Parathyroid adenoma (tissue), 2 donors: ENCODE measurements around the gene ZCCHC7.

Source experiments
- H2AFZ ChIP-seq: fragments of 300-600 bp; sonication (generic); one replicate; pipeline ENCODE4 v1.7.0; 2017; ENCODE audit warnings: antibody characterized with exemption, mild to moderate bottlenecking
- H3K27ac ChIP-seq: fragments of 300-600 bp; sonication (generic); one replicate; pipeline ENCODE4 v1.7.0; 2017
- H3K27me3 ChIP-seq: fragments of 300-600 bp; sonication (generic); one replicate; pipeline ENCODE4 v1.7.0; 2017; ENCODE audit warnings: low read length; ENCODE audit not compliant: control insufficient read depth, insufficient read depth
- H3K36me3 ChIP-seq: fragments of 300-600 bp; sonication (generic); one replicate; pipeline ENCODE4 v1.7.0; 2017; ENCODE audit warnings: low read length; ENCODE audit not compliant: control insufficient read depth, insufficient read depth
- H3K4me1 ChIP-seq: fragments of 300-600 bp; sonication (generic); one replicate; pipeline ENCODE4 v1.7.0; 2017; ENCODE audit warnings: control low read depth
- H3K4me2 ChIP-seq: fragments of 300-600 bp; sonication (generic); one replicate; pipeline ENCODE4 v1.7.0; 2017; ENCODE audit warnings: low read length
- H3K4me3 ChIP-seq: fragments of 300-600 bp; sonication (generic); one replicate; pipeline ENCODE4 v1.7.0; 2017; ENCODE audit warnings: low read depth, low read length
- H3K79me2 ChIP-seq: fragments of 300-600 bp; sonication (generic); one replicate; pipeline ENCODE4 v1.7.0; 2017; ENCODE audit warnings: control low read depth
- H3K9ac ChIP-seq: fragments of 300-600 bp; sonication (generic); one replicate; pipeline ENCODE4 v1.7.0; 2017; ENCODE audit warnings: mild to moderate bottlenecking
- H3K9me3 ChIP-seq: fragments of 300-600 bp; sonication (generic); one replicate; pipeline ENCODE4 v1.7.0; 2017; ENCODE audit warnings: low read length; ENCODE audit not compliant: control insufficient read depth
- TF ChIP-seq, protein P1 (sequence below): fragments of 300-600 bp; sonication (generic); IDR thresholded peaks from one replicate; pipeline ENCODE4 v1.7.0; 2017; ENCODE audit warnings: antibody characterized with exemption, mild to moderate bottlenecking
- donor health status: primary hyperparathyroidism.

Gene ZCCHC7

DNA sequence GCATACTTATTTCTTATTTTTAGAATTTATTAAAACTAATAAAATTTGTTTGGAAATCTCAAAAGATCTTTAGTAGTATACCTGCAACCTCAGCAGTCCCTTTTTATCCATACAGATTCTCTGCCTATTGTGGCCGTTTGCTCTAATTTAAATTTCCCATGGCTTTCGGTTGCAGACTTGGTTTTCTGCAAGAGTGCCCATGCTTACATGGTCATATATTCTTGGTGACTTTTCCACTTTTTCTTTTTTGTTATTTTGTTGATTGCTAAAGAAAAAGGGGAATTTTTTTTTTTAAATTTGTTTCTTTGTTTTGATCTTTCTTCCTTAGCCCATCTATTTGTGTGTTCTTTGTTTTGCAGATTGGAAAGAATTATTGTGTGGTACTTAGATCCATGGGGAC is 20.6 kb downstream of the ZCCHC7 start:
- TF ChIP-seq, protein P1, sequence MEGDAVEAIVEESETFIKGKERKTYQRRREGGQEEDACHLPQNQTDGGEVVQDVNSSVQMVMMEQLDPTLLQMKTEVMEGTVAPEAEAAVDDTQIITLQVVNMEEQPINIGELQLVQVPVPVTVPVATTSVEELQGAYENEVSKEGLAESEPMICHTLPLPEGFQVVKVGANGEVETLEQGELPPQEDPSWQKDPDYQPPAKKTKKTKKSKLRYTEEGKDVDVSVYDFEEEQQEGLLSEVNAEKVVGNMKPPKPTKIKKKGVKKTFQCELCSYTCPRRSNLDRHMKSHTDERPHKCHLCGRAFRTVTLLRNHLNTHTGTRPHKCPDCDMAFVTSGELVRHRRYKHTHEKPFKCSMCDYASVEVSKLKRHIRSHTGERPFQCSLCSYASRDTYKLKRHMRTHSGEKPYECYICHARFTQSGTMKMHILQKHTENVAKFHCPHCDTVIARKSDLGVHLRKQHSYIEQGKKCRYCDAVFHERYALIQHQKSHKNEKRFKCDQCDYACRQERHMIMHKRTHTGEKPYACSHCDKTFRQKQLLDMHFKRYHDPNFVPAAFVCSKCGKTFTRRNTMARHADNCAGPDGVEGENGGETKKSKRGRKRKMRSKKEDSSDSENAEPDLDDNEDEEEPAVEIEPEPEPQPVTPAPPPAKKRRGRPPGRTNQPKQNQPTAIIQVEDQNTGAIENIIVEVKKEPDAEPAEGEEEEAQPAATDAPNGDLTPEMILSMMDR = no peak
- no peaks in the 10 kb centered on the region for H3K36me3 ChIP-seq
- no peaks in the 10 kb centered on the region for H3K4me1 ChIP-seq

GRCh38 chr9:37144762-37145161 is 24.4 kb downstream of the ZCCHC7 start:
- TF ChIP-seq, protein P1 = no peak
- Histone ChIP-seq H3K36me3 (no peaks in the 10 kb centered on the region), H3K4me2 (no peak overlapping the region), H3K79me2 (no peaks in the 10 kb centered on the region), H3K4me3 (no peak overlapping the region), H3K4me1 (no peaks in the 10 kb centered on the region), H3K9ac (no peak overlapping the region), H3K27ac (no peak overlapping the region), H3K9me3 (no peaks in the 10 kb centered on the region), H2AFZ (no peak overlapping the region), H3K27me3 (no peaks in the 10 kb centered on the region)

More for the DNA sequence above, 20.6 kb downstream of the ZCCHC7 start:
- H3K4me2 ChIP-seq = no peak overlapping the region
- H3K4me3 ChIP-seq = no peak overlapping the region
- H3K9me3 ChIP-seq = no peaks in the 10 kb centered on the region
- H3K27me3 ChIP-seq = no peaks in the 10 kb centered on the region
- H3K9ac ChIP-seq = no peak overlapping the region
- H2AFZ ChIP-seq = no peak overlapping the region
- H3K27ac ChIP-seq = no peak overlapping the region
- no peaks in the 10 kb centered on the region for H3K79me2 ChIP-seq

DNA sequence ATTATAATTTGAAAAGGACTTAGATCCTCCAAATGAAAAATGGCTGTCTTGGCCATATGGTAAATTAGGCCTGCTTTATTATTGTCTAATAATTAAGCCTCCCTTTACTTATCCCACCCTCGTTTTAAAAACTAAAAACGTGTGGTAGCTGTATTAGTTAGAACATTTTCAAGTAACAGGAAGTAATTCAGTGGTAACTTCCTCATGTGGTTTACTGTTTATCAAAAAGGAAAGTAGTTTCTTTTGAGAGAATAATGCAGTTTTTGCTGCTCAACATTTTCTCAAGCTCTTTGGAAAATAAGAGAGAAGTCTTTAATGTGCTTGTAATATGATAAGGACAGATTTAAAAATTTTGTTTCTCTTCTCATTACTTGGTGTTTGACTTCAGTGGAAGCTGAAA is 26.0 kb downstream of the ZCCHC7 start:
- no peak overlapping the region for H3K4me3 ChIP-seq

GRCh38 chr9:37148181-37148580 is 27.8 kb downstream of the ZCCHC7 start:
- no peak overlapping the region for H3K4me3 ChIP-seq
- no peaks in the 10 kb centered on the region for H3K27me3 ChIP-seq
- no peaks in the 10 kb centered on the region for H3K4me1 ChIP-seq
- TF ChIP-seq, protein P1 = no peak
- H2AFZ ChIP-seq = no peak overlapping the region
- no peaks in the 10 kb centered on the region for H3K79me2 ChIP-seq
- H3K4me2 ChIP-seq = no peak overlapping the region
- H3K9ac ChIP-seq = no peak overlapping the region
- no peaks in the 10 kb centered on the region for H3K36me3 ChIP-seq
- no peak overlapping the region for H3K27ac ChIP-seq
- H3K9me3 ChIP-seq = no peaks in the 10 kb centered on the region

More for the DNA sequence above, 26.0 kb downstream of the ZCCHC7 start:
- H3K4me1 ChIP-seq = no peaks in the 10 kb centered on the region
- TF ChIP-seq, protein P1 = no peak
- no peak overlapping the region for H3K4me2 ChIP-seq
- no peaks in the 10 kb centered on the region for H3K79me2 ChIP-seq
- H3K27me3 ChIP-seq = no peaks in the 10 kb centered on the region
- H3K36me3 ChIP-seq = no peaks in the 10 kb centered on the region
- H3K9me3 ChIP-seq = no peaks in the 10 kb centered on the region
- no peak overlapping the region for H3K27ac ChIP-seq
- no peak overlapping the region for H3K9ac ChIP-seq
- no peak overlapping the region for H2AFZ ChIP-seq

DNA sequence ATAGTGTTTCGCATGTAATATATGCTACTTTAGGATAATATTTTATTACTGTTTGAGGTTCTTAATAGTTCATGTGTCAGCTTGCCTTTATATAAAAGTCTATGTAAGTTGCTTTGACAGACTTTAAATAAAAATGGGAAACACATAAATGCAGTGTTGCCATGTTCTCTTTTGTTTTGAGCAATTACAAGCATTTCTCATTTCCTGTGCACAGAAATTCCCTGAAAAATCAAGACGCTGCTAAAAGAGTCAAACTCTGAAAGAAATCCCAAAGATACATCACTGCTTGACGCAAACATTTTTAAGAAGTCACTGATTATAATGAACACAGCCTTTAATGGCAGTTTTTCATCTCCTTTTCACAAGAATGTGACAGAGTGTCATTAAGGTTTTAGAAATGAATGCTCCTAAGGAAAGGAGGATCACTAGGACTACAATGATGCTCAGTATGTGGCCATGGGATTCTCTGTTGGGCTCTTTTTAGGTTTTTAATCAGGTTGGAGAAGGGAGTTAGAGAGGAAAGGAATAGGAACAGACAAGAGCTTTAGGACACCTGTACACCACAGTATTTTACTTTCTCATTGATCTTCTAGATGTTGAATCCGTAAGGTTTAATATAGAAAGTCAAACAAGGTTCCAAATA is 29.4 kb downstream of the ZCCHC7 start:
- Histone ChIP-seq H3K4me2 (no peak overlapping the region), H3K79me2 (peaks cover 6% of the 10 kb centered on the region), H3K27ac (no peak overlapping the region), H3K4me1 (no peaks in the 10 kb centered on the region), H3K9ac (no peak overlapping the region), H3K36me3 (no peaks in the 10 kb centered on the region), H3K27me3 (no peaks in the 10 kb centered on the region), H3K9me3 (no peaks in the 10 kb centered on the region), H2AFZ (no peak overlapping the region), H3K4me3 (no peak overlapping the region)
- TF ChIP-seq, protein P1 = no peak
